GDM1 (cell line): ENCODE measurements around the gene SSH2.

ENCODE experiments used
- DNase-seq: peaks from one replicate; lab custom pipeline; 2025; lab: John Stamatoyannopoulos, UW

Gene SSH2

GRCh38 chr17:29611351-29612093 lies 318.5 kb downstream of the SSH2 start:
- DNase-seq = no peak

DNA sequence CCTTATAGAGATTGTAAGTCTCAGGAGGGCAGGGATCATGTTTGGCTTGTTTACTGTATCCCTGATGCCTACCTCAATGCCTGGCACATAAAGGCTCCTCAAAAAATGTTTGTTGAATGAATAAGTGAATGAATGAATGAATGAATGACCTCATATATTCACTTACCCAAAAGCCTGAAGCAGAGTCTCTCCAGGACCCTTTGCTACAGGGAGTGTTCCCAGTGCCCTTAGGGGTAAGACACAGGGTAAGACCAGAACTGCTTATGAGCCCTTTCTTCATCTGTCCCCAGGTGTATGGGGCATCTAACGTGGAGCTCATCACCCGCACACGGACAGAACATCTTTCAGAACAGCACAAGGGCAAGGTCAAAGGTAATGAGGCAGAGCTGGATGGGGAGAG lies 319.6 kb downstream of the SSH2 start:
- no peak for DNase-seq

GRCh38 chr17:29608986-29609385 lies 321.0 kb downstream of the SSH2 start:
- no peak for DNase-seq

DNA sequence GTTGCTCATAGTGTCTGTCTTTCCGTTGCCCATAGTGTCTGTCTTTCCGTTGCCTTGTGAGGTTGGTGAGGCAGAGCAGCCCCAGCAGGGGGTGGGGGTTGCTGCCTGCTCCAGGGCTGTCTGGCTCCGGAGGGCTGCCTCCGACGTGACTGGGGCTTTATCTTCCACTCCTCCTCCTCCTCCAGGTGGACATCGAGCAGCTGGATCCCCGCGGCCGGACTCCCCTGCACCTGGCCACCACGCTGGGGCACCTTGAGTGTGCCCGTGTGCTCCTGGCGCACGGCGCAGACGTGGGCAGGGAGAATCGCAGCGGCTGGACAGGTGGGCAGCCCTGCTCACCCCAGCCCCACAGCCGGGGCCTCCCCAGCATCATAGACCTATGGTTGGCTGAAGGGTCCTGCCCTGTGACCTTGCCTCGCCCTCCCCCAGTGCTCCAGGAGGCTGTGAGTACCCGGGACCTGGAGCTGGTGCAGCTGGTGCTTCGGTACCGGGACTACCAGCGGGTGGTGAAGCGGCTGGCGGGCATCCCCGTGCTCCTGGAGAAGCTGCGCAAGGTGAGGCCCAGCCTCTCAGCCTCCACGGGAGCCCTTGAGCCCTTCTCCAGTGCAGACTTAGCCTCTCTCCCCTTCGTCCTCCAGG lies 322.4 kb downstream of the SSH2 start:
- no peak for DNase-seq

DNA sequence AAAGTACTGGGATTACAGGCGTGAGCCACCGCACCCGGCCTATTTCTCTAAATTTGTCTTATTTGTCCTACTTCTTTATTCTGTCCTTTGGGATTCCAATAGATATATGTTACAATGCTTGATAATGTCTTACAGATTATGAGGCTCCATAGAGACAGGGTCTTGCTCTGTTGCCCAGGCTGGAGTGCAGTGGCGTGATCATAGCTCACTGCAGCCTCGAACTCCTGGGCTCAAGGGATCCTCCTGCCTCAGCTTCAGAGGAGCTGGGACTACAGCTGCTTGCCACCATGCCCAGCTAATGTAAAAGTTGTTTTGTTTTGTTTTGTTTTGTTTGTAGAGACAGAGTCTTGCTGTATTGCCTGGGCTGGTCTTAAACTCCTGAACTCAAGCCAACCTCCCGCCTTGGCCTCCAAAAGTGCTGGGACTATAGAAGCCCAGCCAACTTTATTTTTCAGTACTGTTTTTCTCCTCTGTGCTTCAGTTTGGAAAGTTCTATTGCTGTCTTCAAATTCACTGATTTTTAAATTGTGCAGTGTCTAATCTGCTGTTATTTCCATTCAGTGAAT lies 326.8 kb downstream of the SSH2 start:
- DNase-seq = no peak

DNA sequence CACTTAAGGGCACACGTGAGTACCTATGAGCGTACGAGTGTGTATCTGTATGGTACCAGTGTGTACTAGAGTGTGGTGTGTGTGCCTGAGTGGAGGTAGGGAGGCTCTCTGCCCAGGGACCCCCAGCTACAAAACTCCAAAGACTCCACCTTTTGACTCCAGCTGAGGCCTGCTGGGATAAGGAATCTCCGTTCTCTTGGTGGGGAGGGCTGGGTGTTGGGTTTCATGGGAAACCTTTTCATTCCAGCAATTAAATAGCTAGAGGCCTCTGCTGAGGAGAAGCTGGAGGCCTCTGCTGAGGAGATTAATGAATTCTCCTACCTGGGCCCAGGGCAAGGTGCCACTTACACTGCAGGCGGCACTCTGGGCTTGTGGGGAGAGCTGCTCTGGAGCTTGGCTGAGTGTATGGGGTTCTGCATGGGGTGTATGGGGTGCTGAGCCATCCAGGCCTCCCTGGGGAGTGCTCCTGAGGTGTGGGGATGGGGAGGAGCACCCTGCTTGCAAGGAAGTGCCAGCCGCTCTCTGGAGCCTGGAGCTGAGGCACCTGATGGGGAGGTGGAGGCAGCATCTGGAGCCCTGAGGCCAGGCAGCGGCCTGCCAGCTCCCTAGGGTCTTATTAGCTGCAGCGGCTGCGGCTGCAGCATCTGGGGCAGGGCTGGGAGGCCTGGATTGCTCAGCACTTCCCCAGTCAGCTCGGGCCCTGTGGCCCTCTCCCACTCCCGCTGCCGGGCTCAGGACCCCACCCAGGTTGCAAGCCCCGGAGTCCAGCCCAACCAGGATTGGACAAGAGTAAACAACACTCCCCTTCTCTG lies 332.5 kb downstream of the SSH2 start:
- DNase-seq = no peak

- DNase-seq = no peak
These were observed 333.2 kb downstream of the SSH2 start for GRCh38 chr17:29596811-29597210.

- no peak for DNase-seq
These were observed 333.9 kb downstream of the SSH2 start for GRCh38 chr17:29595943-29596774.

DNA sequence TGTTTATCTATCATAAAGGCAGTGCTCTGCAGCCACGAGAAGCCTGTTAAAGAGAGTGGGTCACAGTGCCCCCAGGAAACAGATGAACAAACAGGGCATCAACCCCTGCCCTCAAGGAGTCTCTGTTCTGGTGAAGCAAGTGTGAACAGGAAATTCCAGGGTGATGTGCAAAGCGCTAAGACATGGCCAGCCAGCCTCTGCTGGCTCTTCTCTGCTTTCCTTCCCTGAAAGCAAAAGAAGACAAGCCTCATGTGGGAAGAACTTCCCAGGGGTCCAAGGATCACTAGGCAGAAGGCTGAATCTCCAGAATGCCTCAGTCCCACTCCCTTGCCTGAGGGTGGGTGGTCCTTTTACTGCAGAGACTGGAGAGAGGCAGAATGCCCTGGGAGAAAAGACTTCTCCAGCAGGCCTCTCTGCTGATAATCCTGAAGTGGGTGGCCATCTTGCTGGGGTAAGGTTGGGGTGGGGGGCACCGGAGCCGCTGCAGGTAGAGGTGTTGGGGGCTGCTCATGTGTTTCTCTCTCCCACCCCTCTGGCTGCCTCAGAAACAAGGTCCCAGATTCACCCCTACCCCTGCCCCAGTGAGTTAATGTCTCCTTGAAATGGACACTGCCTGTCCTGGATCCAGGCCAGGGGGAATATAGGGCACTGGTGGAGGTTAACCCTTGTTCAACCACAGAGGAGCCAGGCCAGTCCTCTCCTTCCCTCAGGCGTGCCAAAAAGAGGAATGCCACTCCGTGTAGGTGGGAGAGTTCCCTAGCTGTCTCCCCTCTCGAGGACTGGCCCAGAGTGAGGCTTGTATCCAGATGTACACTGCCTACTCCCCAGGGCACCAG lies 334.7 kb downstream of the SSH2 start:
- DNase-seq = no peak

DNA sequence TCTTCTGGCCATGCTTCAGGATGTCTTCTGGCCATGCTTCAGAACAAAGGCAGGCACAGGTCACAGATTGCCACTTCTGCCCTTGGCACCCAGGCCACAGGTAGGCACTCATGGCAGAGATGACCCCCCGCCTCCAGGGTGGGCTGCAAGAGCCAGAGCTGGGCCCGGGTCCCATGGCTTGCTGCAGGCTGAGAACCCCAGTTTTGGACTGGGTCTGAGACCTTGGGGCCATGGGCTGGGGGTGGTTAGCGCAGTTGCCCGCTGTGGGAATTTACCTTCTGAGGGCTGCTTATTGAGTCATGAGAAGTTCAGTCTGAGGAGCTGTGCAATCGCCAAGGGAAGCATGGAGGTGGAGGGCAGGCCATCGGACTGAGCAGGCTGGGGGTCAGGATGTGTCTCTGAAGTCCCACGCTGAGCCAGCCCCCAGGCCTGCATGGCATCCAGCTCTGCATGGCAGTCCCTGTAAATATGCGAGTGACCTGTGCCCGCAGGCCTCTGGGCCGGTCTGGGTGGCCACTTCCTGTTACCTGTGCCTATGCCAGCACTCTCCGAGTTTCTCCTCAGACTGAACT lies 335.4 kb downstream of the SSH2 start:
- DNase-seq = no peak

GRCh38 chr17:29593591-29594518 lies 336.2 kb downstream of the SSH2 start:
- DNase-seq = peak; percentile 19

DNA sequence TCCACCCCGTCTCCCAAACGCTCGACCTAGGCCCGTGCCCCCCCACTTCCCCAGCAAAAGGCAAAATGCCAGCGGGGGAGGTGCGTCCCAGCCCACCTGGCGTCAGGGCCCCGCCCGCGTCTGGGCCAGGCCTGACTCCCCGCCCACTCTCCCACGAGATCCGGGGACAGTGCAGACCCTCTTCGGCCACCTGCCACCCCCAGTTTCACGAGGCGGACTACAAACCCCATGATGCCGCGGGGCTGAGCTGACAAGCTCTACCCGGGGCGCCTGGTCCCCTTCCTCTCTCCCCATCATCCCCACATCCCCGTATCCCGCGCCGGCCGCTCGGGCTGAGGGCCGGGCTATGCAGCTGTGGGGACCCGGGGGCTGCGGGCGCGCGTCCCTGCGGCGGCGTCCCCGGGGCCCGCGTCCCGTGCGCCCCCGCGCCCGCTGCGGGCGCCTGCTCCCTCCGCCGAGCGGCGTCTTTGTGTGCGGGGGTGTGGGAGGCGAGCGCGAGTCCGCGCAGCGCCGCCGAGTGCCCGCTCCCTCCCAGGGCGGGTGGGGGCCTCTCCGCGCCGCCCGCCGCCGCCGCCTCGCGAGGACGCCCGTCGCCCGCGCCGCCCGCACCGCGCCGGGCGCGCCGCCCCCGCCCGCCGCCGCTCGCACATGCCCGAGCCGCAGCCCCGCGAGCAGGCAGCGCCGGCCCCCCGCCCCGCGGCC lies 337.0 kb downstream of the SSH2 start, which contains the start of gene ANKRD13B:
TSS of gene ANKRD13B (plus strand) at position 283 of the 702 bp plus-strand sequence. CDS start 490 bp downstream, outside the sequence.
- peak; percentile 9 for DNase-seq

DNA sequence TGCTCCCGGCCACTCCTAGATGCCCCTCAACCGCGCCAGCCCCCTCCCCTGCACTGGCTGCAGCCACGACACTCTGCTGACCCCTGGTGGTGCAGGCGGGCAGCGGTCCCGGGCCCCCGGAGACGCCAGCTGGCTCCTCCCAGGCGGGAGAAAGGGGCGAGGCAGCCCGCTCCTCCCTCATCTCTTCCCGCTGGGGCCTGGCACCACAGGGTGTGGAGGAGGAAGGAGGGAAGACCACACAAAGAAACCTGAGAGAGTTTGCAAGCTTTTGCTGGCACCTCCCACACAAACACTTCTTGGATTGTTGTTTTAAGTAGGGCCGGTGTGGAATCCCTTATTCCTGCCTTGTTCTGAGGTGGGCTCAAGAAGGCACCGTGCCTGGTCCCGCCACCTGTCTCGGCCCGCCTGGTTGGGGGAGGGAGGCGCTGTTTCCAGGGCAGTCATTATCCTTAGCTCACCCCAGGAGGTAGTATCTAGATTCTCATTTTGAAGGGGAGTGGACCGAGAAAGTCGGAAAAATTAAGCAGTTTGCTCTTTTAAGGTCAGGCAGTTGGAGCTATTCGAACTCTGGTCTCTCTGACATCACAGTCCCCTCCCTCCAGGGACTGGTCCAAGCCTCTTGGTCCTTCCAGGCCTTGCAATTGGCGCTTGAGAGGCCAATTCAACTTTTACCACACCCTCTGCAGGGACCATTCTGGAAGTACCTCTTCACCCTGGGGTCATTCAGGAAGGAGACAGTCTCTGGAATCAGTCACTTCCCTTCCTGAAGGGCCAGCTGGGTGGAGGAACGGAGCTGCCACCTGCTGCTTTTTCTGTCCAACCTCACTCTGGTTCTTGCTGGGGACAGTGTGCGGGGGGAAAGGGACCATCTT lies 338.1 kb downstream of the SSH2 start:
- DNase-seq = peak; percentile 84

- peak; percentile 52 for DNase-seq
These were observed 338.8 kb downstream of the SSH2 start for GRCh38 chr17:29591146-29591736.

DNA sequence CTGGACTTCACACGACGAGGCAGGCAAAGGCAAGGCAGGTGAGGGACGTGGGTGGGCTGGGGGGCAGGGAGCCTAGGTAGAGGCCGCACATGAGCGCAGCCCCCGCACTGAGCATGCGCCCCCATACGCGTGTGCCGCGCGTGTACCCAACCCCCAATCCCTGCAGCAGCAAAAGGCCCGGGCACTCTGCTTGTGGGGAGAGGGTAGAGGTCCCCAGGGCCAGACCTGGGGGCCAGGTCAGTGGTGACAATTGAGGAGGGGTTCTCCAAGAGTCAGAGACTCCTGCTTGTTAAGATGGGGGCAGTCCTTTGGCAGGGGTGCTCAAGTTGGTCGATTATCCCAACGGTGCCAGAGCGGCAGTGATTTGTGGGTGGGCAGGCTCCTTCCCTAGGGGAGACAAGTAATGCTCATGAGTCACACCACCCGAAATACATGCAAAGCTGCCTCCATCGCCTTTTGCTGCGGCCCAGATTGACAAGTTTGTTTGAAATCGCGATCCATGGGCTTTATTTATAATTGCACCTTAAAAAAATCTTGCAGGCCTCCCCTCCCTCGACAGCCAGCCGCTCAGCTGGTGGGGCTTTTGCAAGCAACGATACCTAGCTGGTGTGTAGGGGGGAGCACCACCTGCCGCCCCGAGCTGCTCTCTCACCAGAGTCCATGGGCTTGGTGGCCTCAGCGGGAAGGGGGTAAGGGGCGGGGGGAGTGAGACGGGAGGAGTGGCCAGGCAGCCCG lies 339.4 kb downstream of the SSH2 start:
- no peak for DNase-seq
